A549 (cell line): Measurements from ENCODE around the gene MTMR11. TPM values are rescaled to one million over a fixed set of nuclear protein-coding genes. Genes with fewer than 3 reads are reported as not detected.

Source experiments
- ATAC-seq, 2 experiments: fragments of 200-7000 bp in 1 of 2; fragments of >200 bp in 1 of 2; cut with Nextera tagmentation in 1 of 2; cut with Tn5 transposase in 1 of 2; 3 replicates each; pipeline versions ENCODE4 v1.8.0 to v1.9.1; 2018 to 2020; ENCODE audit warnings: mild to moderate bottlenecking in 1 of 2, moderate library complexity in 1 of 2
- CTCF ChIA-PET: fragments of 300-600 bp; sonication (Branson Sonifier 250); formaldehyde crosslinking; extraction: SDS; loops from one replicate; lab custom pipeline; 2021; ENCODE audit warnings: antibody characterized with exemption, inconsistent platforms; lab: Yijun Ruan, JAX
- POLR2A ChIA-PET: fragments of 350-600 bp; formaldehyde crosslinking; extraction: SDS; loops from one replicate; lab custom pipeline; 2021; ENCODE audit warnings: antibody characterized with exemption, inconsistent platforms; lab: Yijun Ruan, JAX
- DNase-seq, 2 experiments: peaks; one replicate each; pipeline versions ENCODE4 v3.0.0 to v3.0.0-alpha.2; 2011 to 2016; ENCODE audit warnings: low read depth in 1 of 2, low spot score in 1 of 2
- FAIRE-seq: peaks from 2 replicates; lab custom pipeline; 2011; peaks lifted over from hg19 to GRCh38; lab: Jason Lieb, UNC
- H3K27ac ChIP-seq, 2 experiments: fragments of >200 bp; sonication (Bioruptor Twin); formaldehyde crosslinking; 3 replicates each; pipeline ENCODE4 v1.5.1; 2016 to 2017
- H3K4me1 ChIP-seq: fragments of >200 bp; sonication (Bioruptor Twin); formaldehyde crosslinking; 3 replicates; pipeline ENCODE4 v1.6.1; 2016
- H3K4me2 ChIP-seq: fragments of >200 bp; sonication (Bioruptor Twin); formaldehyde crosslinking; 3 replicates; pipeline ENCODE4 v1.6.1; 2016
- H3K4me3 ChIP-seq: fragments of >200 bp; sonication (Bioruptor Twin); formaldehyde crosslinking; 3 replicates; pipeline ENCODE4 v1.5.1; 2016
- H3K9me3 ChIP-seq: fragments of >200 bp; sonication (Bioruptor Twin); formaldehyde crosslinking; 3 replicates; pipeline ENCODE4 v1.6.1; 2016
- CBX2 ChIP-seq: fragments of 200-600 bp; sonication (generic); IDR thresholded peaks from 2 replicates; pipeline ENCODE4 v1.6.1; 2016; ENCODE audit warnings: low read depth, mild to moderate bottlenecking, borderline replicate concordance
- CBX8 ChIP-seq: fragments of 200-600 bp; sonication (generic); IDR thresholded peaks from 2 replicates; pipeline ENCODE4 v1.6.1; 2016
- CHD2 ChIP-seq: fragments of 150-350 bp; IDR thresholded peaks from 2 replicates; pipeline ENCODE4 v1.6.1; 2014; ENCODE audit warnings: low read length; ENCODE audit not compliant: partially characterized antibody
- CTCF ChIP-seq: fragments of >200 bp; sonication (Bioruptor Twin); formaldehyde crosslinking; IDR thresholded peaks from 3 replicates; pipeline ENCODE4 v1.5.1; 2016
- EHF ChIP-seq: fragments of 250-450 bp; sonication (Bioruptor Pico); IDR thresholded peaks from 2 replicates; pipeline ENCODE4 v1.5.0; 2020; ENCODE audit warnings: mild to moderate bottlenecking
- FOSB ChIP-seq: fragments of 250-450 bp; sonication (Bioruptor Pico); IDR thresholded peaks from 2 replicates; pipeline ENCODE4 v1.5.0; 2020; ENCODE audit warnings: mild to moderate bottlenecking, moderate library complexity
- FOSL2 ChIP-seq, 2 experiments: fragments of 450-650 bp in 1 of 2; fragments of >200 bp in 1 of 2; sonication (Bioruptor Twin) in 1 of 2; formaldehyde crosslinking; IDR thresholded peaks; 2 replicates each; pipeline versions ENCODE4 v1.5.0 to v1.6.1; 2016 to 2020; ENCODE audit warnings: mild to moderate bottlenecking in 1 of 2, moderate library complexity in 1 of 2
- HES2 ChIP-seq: fragments of >200 bp; sonication (Bioruptor Twin); formaldehyde crosslinking; IDR thresholded peaks from 2 replicates; pipeline ENCODE4 v1.6.1; 2016
- HOXA7 ChIP-seq: fragments of 250-450 bp; sonication (Bioruptor Pico); IDR thresholded peaks from 2 replicates; pipeline ENCODE4 v1.5.0; 2020; ENCODE audit warnings: mild to moderate bottlenecking, moderate library complexity
- HOXB13 ChIP-seq: fragments of 250-450 bp; sonication (Bioruptor Pico); IDR thresholded peaks from 2 replicates; pipeline ENCODE4 v1.5.0; 2020; ENCODE audit warnings: low read depth, mild to moderate bottlenecking, moderate library complexity
- KDM1A ChIP-seq: fragments of 200-600 bp; sonication (generic); IDR thresholded peaks from 2 replicates; pipeline ENCODE4 v1.6.1; 2016; ENCODE audit warnings: low read depth, mild to moderate bottlenecking
- KDM5A ChIP-seq: fragments of 200-600 bp; sonication (generic); IDR thresholded peaks from 2 replicates; pipeline ENCODE4 v1.6.1; 2016; ENCODE audit warnings: antibody characterized with exemption, mild to moderate bottlenecking
- MYC ChIP-seq: IDR thresholded peaks from 2 replicates; pipeline ENCODE4 v1.6.1; 2012; ENCODE audit warnings: mild to moderate bottlenecking, inconsistent platforms, low read length, improper control_type of control experiment, borderline replicate concordance
- NR3C1 ChIP-seq: fragments of >200 bp; sonication (Bioruptor Twin); formaldehyde crosslinking; IDR thresholded peaks from 3 replicates; pipeline ENCODE4 v1.6.1; 2017
- PHF8 ChIP-seq: fragments of 200-600 bp; sonication (generic); IDR thresholded peaks from 2 replicates; pipeline ENCODE4 v1.6.1; 2016; ENCODE audit warnings: low read depth, mild to moderate bottlenecking, antibody characterized with exemption, moderate library complexity, borderline replicate concordance
- RFX5 ChIP-seq: fragments of 450-650 bp; IDR thresholded peaks from 2 replicates; pipeline ENCODE4 v1.7.1; 2014; ENCODE audit warnings: antibody characterized with exemption, mild to moderate bottlenecking, moderate library complexity
- TP53 ChIP-seq: fragments of 250-450 bp; sonication (Bioruptor Pico); IDR thresholded peaks from 2 replicates; pipeline ENCODE4 v1.5.0; 2021; ENCODE audit warnings: mild to moderate bottlenecking, moderate library complexity
- ZC3H11A ChIP-seq: fragments of 450-650 bp; IDR thresholded peaks from 2 replicates; pipeline ENCODE4 v1.6.1; 2014; ENCODE audit warnings: antibody characterized with exemption, mild to moderate bottlenecking
- ZSCAN20 ChIP-seq: fragments of 250-450 bp; sonication (Bioruptor Pico); IDR thresholded peaks from 2 replicates; pipeline ENCODE4 v1.8.0; 2022; ENCODE audit warnings: mild to moderate bottlenecking, moderate library complexity
- WGBS: methylation state at CpG from one replicate; pipeline ENCODE4 v1.1.6; 2017; ENCODE audit errors: missing lambda C conversion rate; 5-methylcytosine and 5-hydroxymethylcytosine counted together
- polyA plus RNA-seq, 4 experiments: library from polyadenylated mRNA; depleted of rRNA in 3 of 4; stranded (reverse); fragments of >200 nt; fragmentation: RNase III in 1 of 4; extraction: RNeasy Plus Mini Kit Qiagen cat#74134 plus additional on column Dnase treatment in 1 of 4; gene quantifications; 2 replicates in 3 of 4; 3 replicates in 1 of 4; pipeline ENCODE4 v1.2.3, GENCODE V29; 2011 to 2017
- TF ChIP-seq, protein P1 (sequence below): fragments of 200-600 bp; sonication (generic); IDR thresholded peaks from 2 replicates; pipeline ENCODE4 v1.6.1; 2016; ENCODE audit warnings: antibody characterized with exemption, mild to moderate bottlenecking, moderate library complexity

Gene MTMR11
- polyA plus RNA-seq, 2 of the 4 experiments (the other 2 are of a cell fraction): 16.2 to 31.2 TPM

DNA sequence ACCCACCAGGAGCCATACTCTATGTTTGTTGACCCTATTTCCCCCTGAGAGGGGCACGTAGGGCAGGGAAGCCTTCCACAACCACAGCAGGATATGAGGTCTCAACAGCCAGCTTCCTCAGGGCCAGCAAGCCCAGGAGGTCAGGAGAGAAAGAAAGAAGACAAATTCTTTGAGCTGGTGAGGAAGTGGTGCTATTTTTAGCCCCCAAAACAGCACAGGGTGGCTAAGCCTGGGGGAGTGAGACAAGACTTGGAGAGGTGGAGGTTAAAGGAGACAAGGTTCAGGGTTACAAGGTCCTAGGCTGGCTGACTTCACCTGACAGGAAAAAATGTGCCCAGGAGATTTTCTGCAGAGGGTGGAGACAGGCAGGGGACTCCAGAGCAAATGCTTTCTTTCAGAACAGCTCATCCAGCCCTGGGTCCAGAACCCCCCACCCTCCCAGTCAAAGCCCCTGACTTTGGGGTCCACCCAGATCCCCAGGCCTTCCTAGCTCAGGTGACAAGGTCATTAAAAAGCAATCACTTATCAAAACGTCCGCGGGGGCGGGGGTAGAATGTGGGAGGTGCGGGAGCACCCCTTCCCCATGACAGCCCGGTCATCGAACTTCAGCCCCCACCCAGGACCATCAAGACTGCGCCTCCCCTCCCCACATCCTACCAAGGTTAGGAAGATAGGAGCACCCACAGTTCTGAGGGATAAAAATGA lies 20.3 kb downstream of the MTMR11 start:
- WGBS: 72% methylated on average over 9 of the region's 9 CpGs
- Histone ChIP-seq H3K4me1 (no peaks in the 10 kb centered on the region), H3K9me3 (no peaks in the 10 kb centered on the region), H3K4me2 (no peak overlapping the region), H3K4me3 (no peak overlapping the region), H3K27ac (no peak overlapping the region)
- CTCF ChIA-PET: interaction anchor here (0.9 kb wide), 1 partner anchor 28 kb away, joined by 3 read pairs; a partner anchor contains a TSS
- TF ChIP-seq TP53 (CRISPR knock-in tag) (no peak), CTCF (no peak), ZC3H11A (no peak), CBX2 (no peak), MYC (no peak), FOSB (CRISPR knock-in tag) (no peak), HOXA7 (CRISPR knock-in tag) (no peak), CHD2 (no peak), RFX5 (no peak), HES2 (no peak), ZSCAN20 (CRISPR knock-in tag) (no peak), KDM5A (no peak), PHF8 (no peak), HOXB13 (CRISPR knock-in tag) (no peak), KDM1A (no peak), NR3C1 (no peak), CBX8 (no peak)
- TF ChIP-seq, protein P1, sequence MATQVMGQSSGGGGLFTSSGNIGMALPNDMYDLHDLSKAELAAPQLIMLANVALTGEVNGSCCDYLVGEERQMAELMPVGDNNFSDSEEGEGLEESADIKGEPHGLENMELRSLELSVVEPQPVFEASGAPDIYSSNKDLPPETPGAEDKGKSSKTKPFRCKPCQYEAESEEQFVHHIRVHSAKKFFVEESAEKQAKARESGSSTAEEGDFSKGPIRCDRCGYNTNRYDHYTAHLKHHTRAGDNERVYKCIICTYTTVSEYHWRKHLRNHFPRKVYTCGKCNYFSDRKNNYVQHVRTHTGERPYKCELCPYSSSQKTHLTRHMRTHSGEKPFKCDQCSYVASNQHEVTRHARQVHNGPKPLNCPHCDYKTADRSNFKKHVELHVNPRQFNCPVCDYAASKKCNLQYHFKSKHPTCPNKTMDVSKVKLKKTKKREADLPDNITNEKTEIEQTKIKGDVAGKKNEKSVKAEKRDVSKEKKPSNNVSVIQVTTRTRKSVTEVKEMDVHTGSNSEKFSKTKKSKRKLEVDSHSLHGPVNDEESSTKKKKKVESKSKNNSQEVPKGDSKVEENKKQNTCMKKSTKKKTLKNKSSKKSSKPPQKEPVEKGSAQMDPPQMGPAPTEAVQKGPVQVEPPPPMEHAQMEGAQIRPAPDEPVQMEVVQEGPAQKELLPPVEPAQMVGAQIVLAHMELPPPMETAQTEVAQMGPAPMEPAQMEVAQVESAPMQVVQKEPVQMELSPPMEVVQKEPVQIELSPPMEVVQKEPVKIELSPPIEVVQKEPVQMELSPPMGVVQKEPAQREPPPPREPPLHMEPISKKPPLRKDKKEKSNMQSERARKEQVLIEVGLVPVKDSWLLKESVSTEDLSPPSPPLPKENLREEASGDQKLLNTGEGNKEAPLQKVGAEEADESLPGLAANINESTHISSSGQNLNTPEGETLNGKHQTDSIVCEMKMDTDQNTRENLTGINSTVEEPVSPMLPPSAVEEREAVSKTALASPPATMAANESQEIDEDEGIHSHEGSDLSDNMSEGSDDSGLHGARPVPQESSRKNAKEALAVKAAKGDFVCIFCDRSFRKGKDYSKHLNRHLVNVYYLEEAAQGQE: no peak
- POLR2A ChIA-PET: no interaction called here
- FAIRE-seq (no peak), ATAC-seq (no peak), DNase-seq (no peak)

DNA sequence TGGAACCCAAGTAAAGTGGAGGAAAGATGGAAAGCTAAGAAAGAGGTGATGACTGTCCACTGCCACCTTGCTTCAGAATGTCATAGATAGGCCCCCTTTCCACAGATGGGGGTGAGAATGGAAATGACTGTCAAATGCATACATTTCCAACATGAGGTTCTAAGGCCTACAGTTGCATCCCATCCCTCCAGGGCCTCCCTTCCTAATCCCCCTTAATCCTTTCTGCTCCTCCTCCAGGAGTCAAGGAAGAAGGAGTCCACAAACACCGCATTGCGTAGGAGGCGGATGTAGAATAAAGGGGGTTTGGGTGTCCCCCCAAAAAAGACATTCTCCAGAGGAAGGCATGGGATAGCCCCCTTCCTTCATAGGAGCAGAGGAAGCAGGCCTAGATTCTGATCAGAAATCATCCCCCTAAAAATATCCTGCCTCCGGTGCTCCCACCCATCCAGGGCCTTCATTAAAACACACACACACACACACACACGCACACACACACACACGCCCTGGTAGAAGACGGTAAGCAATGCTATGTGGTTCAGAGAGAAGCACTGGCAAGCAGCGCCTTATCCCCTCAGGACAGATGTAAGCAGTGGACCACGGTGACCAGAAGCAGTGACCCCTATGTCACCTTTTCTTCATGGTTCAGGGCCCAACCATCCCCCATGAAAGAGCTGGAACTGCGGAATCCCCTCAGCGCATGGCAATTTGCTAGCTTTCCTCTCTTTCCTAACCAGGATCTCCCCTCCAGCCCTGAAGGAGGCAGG lies 21.1 kb downstream of the MTMR11 start:
- ATAC-seq: no peak

More for the DNA sequence above, 21.1 kb downstream of the MTMR11 start:
- WGBS: 84% methylated on average over 11 of the region's 11 CpGs
- Histone ChIP-seq H3K9me3 (no peaks in the 10 kb centered on the region), H3K27ac (no peak overlapping the region), H3K4me2 (no peak overlapping the region), H3K4me3 (no peak overlapping the region), H3K4me1 (no peaks in the 10 kb centered on the region)
- CTCF ChIA-PET: interaction anchor here (0.9 to 1.0 kb wide), 2 partner anchors 11 to 27 kb away, joined by 3 read pairs; no protein-coding TSS in a partner anchor
- TF ChIP-seq ZC3H11A (no peak), FOSL2 (IDR thresholded peaks at IDR 0.05) (no peak), FOSL2 (CRISPR knock-in tag; IDR thresholded peaks at IDR 0.05) (no peak), FOSB (CRISPR knock-in tag) (no peak), EHF (no peak)
- DNase-seq: no peak
- no peak for FAIRE-seq
- POLR2A ChIA-PET: no interaction called here
